HG03066 (cell line): ENCODE results near the gene ZFR2.
"Not testable (repeated sequence)": the region's sequence is repeated elsewhere in the genome, so short reads cannot be mapped to it uniquely, and the experiment has no call there.

Experiments
- ATAC-seq: cut with Tn5 transposase; IDR thresholded peaks from one replicate; pipeline ENCODE4 v1.9.1; 2021; ENCODE audit warnings: low read depth; ENCODE audit not compliant: unreplicated experiment

The ZFR2 gene

GRCh38 chr19:3775374-3775711 is 93.5 kb downstream of the ZFR2 start:
- no peak for ATAC-seq

GRCh38 chr19:3774621-3775373 is 94.0 kb downstream of the ZFR2 start:
- no peak for ATAC-seq

- no peak for ATAC-seq
Observed at GRCh38 chr19:3773814-3774515, 94.9 kb downstream of the ZFR2 start.

- no peak for ATAC-seq
Observed at GRCh38 chr19:3771906-3772455, 96.9 kb downstream of the ZFR2 start, which contains the start of gene RAX2. Gene RAX2, minus strand, starts transcription at chr19:3772228. Its CDS starts 486 bp downstream, at chr19:3771742.

- no peak for ATAC-seq
Observed at GRCh38 chr19:3771000-3771905, 97.6 kb downstream of the ZFR2 start.

- no peak for ATAC-seq
Observed at GRCh38 chr19:3770136-3770999, 98.5 kb downstream of the ZFR2 start.

GRCh38 chr19:3769494-3769893 is 99.3 kb downstream of the ZFR2 start:
- ATAC-seq: no peak

- ATAC-seq: no peak
Observed at GRCh38 chr19:3768748-3769099, 100.1 kb downstream of the ZFR2 start.

GRCh38 chr19:3768015-3768747 is 100.7 kb downstream of the ZFR2 start:
- no peak for ATAC-seq

- ATAC-seq: no peak
Observed at GRCh38 chr19:3767050-3767449, 101.8 kb downstream of the ZFR2 start.

- ATAC-seq: no peak
Observed at GRCh38 chr19:3766520-3766919, 102.3 kb downstream of the ZFR2 start.

- not testable (repeated sequence) for ATAC-seq
Observed at GRCh38 chr19:3765757-3766156, 103.1 kb downstream of the ZFR2 start.

- ATAC-seq: no peak
Observed at GRCh38 chr19:3765121-3765520, 103.7 kb downstream of the ZFR2 start.

- ATAC-seq: peak; percentile 71
Observed at GRCh38 chr19:3762501-3763459, 106.1 kb downstream of the ZFR2 start, which contains the start of gene MRPL54. Gene MRPL54, plus strand, starts transcription at chr19:3762682. Its CDS starts 19 bp downstream, at chr19:3762701.

GRCh38 chr19:3762130-3762473 is 106.7 kb downstream of the ZFR2 start:
- ATAC-seq: no peak

GRCh38 chr19:3761382-3762129 is 107.3 kb downstream of the ZFR2 start, which contains the start of gene APBA3:
Gene APBA3, minus strand, starts transcription at chr19:3761692. Its CDS starts 1,428 bp downstream, at chr19:3760264.
- ATAC-seq: peak; percentile 43

GRCh38 chr19:3760871-3761361 is 107.9 kb downstream of the ZFR2 start:
- no peak for ATAC-seq
